K562 (cell line): Measurements from ENCODE around the gene CHN1. TPM values are rescaled to one million over a fixed set of nuclear protein-coding genes. Genes with fewer than 3 reads are reported as not detected.

ENCODE experiments used
- BRCA1 ChIP-seq, 2 experiments: fragments of 450-650 bp in 1 of 2; sonication (generic) in 1 of 2; formaldehyde crosslinking in 1 of 2; IDR thresholded peaks; 2 replicates each; pipeline versions ENCODE4 v1.5.0 to v1.6.1; 2017 to 2020; ENCODE audit warnings: mild to moderate bottlenecking in 1 of 2, missing genetic modification reagents in 1 of 2
- CSDE1 ChIP-seq, 2 experiments: fragments of 450-650 bp; IDR thresholded peaks; 2 replicates each; pipeline ENCODE4 v1.6.1; 2016; ENCODE audit warnings: mild to moderate bottlenecking in 1 of 2
- NRF1 ChIP-seq, 2 experiments: fragments of 450-650 bp; IDR thresholded peaks in 1 of 2; conservative IDR thresholded peaks in 1 of 2; 2 replicates each; pipeline ENCODE4 v1.6.1; 2014; ENCODE audit warnings: mild to moderate bottlenecking in 2 of 2
- polyA plus RNA-seq, 8 experiments: library from polyadenylated mRNA; depleted of rRNA in 4 of 8; stranded (reverse) in 5 of 8; unstranded in 3 of 8; fragments of >200 nt; fragmentation: Nextera tagmentation in 2 of 8; fragmentation: Illumina TruSeq in 1 of 8; extraction: Ambion mirVana in 2 of 8; extraction: Trizol in 1 of 8; gene quantifications; 2 replicates each; pipeline versions ENCODE4 v1.2.1 to v1.2.3, GENCODE V29; 2011 to 2014; ENCODE audit warnings: inconsistent platforms in 1 of 8, missing spikeins in 1 of 8
- total RNA-seq, 7 experiments: library from RNA; depleted of rRNA in 6 of 7; stranded (reverse); fragments of >200 nt in 6 of 7; fragmentation: Illumina TruSeq in 2 of 7; extraction: Trizol in 2 of 7; gene quantifications; 2 replicates each; pipeline versions ENCODE4 v1.2.1 to v1.2.3, GENCODE V29; 2011 to 2021; ENCODE audit warnings: low replicate concordance in 1 of 7
- TF ChIP-seq, protein P1 (sequence below): fragments of 450-650 bp; IDR thresholded peaks from 2 replicates; pipeline ENCODE4 v1.6.1; 2016; ENCODE audit warnings: mild to moderate bottlenecking
- TF ChIP-seq, protein P2 (sequence below): fragments of 450-650 bp; IDR thresholded peaks from 2 replicates; pipeline ENCODE4 v1.6.1; 2016; ENCODE audit warnings: mild to moderate bottlenecking, moderate library complexity
- TF ChIP-seq, protein P3 (sequence below): IDR thresholded peaks from 2 replicates; pipeline ENCODE4 v1.6.1; 2014; ENCODE audit warnings: antibody characterized with exemption

Gene CHN1
- total and polyA plus RNA-seq, 9 of the 15 experiments (the other 6 are each of a cell fraction or from before 2014, with no cell fraction given), result 0.17 to 2.0 (median 0.87) TPM

DNA sequence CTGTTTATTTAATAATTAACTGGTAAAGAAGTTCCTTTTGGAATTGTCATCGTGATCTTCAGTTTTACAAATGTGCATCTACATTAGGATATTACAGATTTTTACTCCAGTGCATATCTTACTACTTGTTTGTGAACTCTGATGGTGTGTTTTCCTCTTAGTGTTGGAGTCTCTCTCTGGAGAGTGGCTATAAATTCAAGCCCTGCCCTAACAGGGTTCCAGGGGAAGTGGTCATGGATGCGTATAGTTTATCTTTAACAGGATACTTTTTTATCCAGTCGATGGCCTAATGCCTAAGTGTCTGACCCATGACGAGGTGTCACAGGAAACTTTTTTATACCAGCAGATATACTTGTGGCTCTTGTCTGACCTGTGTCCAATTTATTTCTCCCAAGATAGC is 75.4 kb downstream of the CHN1 start (continued):
- TF ChIP-seq, protein P1, sequence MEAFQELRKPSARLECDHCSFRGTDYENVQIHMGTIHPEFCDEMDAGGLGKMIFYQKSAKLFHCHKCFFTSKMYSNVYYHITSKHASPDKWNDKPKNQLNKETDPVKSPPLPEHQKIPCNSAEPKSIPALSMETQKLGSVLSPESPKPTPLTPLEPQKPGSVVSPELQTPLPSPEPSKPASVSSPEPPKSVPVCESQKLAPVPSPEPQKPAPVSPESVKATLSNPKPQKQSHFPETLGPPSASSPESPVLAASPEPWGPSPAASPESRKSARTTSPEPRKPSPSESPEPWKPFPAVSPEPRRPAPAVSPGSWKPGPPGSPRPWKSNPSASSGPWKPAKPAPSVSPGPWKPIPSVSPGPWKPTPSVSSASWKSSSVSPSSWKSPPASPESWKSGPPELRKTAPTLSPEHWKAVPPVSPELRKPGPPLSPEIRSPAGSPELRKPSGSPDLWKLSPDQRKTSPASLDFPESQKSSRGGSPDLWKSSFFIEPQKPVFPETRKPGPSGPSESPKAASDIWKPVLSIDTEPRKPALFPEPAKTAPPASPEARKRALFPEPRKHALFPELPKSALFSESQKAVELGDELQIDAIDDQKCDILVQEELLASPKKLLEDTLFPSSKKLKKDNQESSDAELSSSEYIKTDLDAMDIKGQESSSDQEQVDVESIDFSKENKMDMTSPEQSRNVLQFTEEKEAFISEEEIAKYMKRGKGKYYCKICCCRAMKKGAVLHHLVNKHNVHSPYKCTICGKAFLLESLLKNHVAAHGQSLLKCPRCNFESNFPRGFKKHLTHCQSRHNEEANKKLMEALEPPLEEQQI, result no peak
- TF ChIP-seq, protein P2, sequence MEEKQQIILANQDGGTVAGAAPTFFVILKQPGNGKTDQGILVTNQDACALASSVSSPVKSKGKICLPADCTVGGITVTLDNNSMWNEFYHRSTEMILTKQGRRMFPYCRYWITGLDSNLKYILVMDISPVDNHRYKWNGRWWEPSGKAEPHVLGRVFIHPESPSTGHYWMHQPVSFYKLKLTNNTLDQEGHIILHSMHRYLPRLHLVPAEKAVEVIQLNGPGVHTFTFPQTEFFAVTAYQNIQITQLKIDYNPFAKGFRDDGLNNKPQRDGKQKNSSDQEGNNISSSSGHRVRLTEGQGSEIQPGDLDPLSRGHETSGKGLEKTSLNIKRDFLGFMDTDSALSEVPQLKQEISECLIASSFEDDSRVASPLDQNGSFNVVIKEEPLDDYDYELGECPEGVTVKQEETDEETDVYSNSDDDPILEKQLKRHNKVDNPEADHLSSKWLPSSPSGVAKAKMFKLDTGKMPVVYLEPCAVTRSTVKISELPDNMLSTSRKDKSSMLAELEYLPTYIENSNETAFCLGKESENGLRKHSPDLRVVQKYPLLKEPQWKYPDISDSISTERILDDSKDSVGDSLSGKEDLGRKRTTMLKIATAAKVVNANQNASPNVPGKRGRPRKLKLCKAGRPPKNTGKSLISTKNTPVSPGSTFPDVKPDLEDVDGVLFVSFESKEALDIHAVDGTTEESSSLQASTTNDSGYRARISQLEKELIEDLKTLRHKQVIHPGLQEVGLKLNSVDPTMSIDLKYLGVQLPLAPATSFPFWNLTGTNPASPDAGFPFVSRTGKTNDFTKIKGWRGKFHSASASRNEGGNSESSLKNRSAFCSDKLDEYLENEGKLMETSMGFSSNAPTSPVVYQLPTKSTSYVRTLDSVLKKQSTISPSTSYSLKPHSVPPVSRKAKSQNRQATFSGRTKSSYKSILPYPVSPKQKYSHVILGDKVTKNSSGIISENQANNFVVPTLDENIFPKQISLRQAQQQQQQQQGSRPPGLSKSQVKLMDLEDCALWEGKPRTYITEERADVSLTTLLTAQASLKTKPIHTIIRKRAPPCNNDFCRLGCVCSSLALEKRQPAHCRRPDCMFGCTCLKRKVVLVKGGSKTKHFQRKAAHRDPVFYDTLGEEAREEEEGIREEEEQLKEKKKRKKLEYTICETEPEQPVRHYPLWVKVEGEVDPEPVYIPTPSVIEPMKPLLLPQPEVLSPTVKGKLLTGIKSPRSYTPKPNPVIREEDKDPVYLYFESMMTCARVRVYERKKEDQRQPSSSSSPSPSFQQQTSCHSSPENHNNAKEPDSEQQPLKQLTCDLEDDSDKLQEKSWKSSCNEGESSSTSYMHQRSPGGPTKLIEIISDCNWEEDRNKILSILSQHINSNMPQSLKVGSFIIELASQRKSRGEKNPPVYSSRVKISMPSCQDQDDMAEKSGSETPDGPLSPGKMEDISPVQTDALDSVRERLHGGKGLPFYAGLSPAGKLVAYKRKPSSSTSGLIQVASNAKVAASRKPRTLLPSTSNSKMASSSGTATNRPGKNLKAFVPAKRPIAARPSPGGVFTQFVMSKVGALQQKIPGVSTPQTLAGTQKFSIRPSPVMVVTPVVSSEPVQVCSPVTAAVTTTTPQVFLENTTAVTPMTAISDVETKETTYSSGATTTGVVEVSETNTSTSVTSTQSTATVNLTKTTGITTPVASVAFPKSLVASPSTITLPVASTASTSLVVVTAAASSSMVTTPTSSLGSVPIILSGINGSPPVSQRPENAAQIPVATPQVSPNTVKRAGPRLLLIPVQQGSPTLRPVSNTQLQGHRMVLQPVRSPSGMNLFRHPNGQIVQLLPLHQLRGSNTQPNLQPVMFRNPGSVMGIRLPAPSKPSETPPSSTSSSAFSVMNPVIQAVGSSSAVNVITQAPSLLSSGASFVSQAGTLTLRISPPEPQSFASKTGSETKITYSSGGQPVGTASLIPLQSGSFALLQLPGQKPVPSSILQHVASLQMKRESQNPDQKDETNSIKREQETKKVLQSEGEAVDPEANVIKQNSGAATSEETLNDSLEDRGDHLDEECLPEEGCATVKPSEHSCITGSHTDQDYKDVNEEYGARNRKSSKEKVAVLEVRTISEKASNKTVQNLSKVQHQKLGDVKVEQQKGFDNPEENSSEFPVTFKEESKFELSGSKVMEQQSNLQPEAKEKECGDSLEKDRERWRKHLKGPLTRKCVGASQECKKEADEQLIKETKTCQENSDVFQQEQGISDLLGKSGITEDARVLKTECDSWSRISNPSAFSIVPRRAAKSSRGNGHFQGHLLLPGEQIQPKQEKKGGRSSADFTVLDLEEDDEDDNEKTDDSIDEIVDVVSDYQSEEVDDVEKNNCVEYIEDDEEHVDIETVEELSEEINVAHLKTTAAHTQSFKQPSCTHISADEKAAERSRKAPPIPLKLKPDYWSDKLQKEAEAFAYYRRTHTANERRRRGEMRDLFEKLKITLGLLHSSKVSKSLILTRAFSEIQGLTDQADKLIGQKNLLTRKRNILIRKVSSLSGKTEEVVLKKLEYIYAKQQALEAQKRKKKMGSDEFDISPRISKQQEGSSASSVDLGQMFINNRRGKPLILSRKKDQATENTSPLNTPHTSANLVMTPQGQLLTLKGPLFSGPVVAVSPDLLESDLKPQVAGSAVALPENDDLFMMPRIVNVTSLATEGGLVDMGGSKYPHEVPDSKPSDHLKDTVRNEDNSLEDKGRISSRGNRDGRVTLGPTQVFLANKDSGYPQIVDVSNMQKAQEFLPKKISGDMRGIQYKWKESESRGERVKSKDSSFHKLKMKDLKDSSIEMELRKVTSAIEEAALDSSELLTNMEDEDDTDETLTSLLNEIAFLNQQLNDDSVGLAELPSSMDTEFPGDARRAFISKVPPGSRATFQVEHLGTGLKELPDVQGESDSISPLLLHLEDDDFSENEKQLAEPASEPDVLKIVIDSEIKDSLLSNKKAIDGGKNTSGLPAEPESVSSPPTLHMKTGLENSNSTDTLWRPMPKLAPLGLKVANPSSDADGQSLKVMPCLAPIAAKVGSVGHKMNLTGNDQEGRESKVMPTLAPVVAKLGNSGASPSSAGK, result no peak
- TF ChIP-seq, protein P3, sequence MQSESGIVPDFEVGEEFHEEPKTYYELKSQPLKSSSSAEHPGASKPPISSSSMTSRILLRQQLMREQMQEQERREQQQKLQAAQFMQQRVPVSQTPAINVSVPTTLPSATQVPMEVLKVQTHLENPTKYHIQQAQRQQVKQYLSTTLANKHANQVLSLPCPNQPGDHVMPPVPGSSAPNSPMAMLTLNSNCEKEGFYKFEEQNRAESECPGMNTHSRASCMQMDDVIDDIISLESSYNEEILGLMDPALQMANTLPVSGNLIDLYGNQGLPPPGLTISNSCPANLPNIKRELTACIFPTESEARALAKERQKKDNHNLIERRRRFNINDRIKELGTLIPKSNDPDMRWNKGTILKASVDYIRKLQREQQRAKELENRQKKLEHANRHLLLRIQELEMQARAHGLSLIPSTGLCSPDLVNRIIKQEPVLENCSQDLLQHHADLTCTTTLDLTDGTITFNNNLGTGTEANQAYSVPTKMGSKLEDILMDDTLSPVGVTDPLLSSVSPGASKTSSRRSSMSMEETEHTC, result no peak
- TF ChIP-seq CSDE1 (IDR thresholded peaks at IDR 0.05) (no peak), BRCA1 (IDR thresholded peaks at IDR 0.05) (no peak), BRCA1 (CRISPR knock-in tag; IDR thresholded peaks at IDR 0.05) (no peak), NRF1 (conservative IDR thresholded peaks at IDR 0.05 in 1 of 2, IDR thresholded peaks at IDR 0.05 in 1 of 2) (no peak)
